ENCODE measurements around the gene NBEA.
"Not testable (repeated sequence)": the region's sequence is repeated elsewhere in the genome, so short reads cannot be mapped to it uniquely, and the experiment has no call there.

Gene NBEA

GRCh38 chr13:35309706-35310105 is 367.6 kb downstream of the NBEA start:
- DNase-seq: peak; percentile 87

GRCh38 chr13:35332134-35332533 is 390.1 kb downstream of the NBEA start:
- DNase-seq: no peak

- no peak for DNase-seq
Measured at GRCh38 chr13:35333157-35333556, 391.1 kb downstream of the NBEA start.

GRCh38 chr13:35342440-35342839 is 400.4 kb downstream of the NBEA start:
- DNase-seq: no peak

- DNase-seq: no peak
Measured at GRCh38 chr13:35343417-35343816, 401.3 kb downstream of the NBEA start.

- DNase-seq: no peak
Measured at GRCh38 chr13:35345992-35346391, 403.9 kb downstream of the NBEA start.

- DNase-seq: no peak
Measured at GRCh38 chr13:35346494-35346893, 404.4 kb downstream of the NBEA start.

- peak; percentile 9 for DNase-seq
Measured at GRCh38 chr13:35347679-35348205, 405.7 kb downstream of the NBEA start.

- DNase-seq: no peak
Measured at GRCh38 chr13:35349052-35349451, 407.0 kb downstream of the NBEA start.

GRCh38 chr13:35349673-35350278 is 407.7 kb downstream of the NBEA start:
- DNase-seq: no peak

- no peak for DNase-seq
Measured at GRCh38 chr13:35354285-35354684, 412.2 kb downstream of the NBEA start.

- DNase-seq: no peak
Measured at GRCh38 chr13:35354882-35355281, 412.8 kb downstream of the NBEA start.

- DNase-seq: no peak
Measured at GRCh38 chr13:35356572-35356971, 414.5 kb downstream of the NBEA start.

GRCh38 chr13:35365883-35366282 is 423.8 kb downstream of the NBEA start:
- DNase-seq: no peak

GRCh38 chr13:35367586-35367985 is 425.5 kb downstream of the NBEA start:
- DNase-seq: no peak

- no peak for DNase-seq
Measured at GRCh38 chr13:35378939-35379338, 436.9 kb downstream of the NBEA start.

GRCh38 chr13:35379663-35380062 is 437.6 kb downstream of the NBEA start:
- DNase-seq: no peak

- no peak for DNase-seq
Measured at GRCh38 chr13:35387682-35388250, 445.7 kb downstream of the NBEA start.

- DNase-seq: no peak
Measured at GRCh38 chr13:35388441-35389355, 446.6 kb downstream of the NBEA start.

- no peak for DNase-seq
Measured at GRCh38 chr13:35389535-35389934, 447.5 kb downstream of the NBEA start.

GRCh38 chr13:35392768-35393167 is 450.7 kb downstream of the NBEA start:
- no peak for DNase-seq

GRCh38 chr13:35393886-35394285 is 451.8 kb downstream of the NBEA start:
- DNase-seq: no peak

- not testable (repeated sequence) for DNase-seq
Measured at GRCh38 chr13:35408285-35408684, 466.2 kb downstream of the NBEA start.
